Measurements from ENCODE around the gene ANKRD33B. TPM values are rescaled to one million over a fixed set of nuclear protein-coding genes. Genes with fewer than 3 reads are reported as not detected.
"Not testable (repeated sequence)": the region's sequence is repeated elsewhere in the genome, so short reads cannot be mapped to it uniquely, and the experiment has no call there.

ANKRD33B gene
- total RNA-seq, 1 donor from 2014 or later, result 7.2 TPM

- peak; percentile 46 for DNase-seq (ENCODE audit: low spot score)
These were observed 26.8 kb upstream of the ANKRD33B start for GRCh38 chr5:10536931-10537579.

- DNase-seq (ENCODE audit: low spot score), result no peak
These were observed 26.2 kb upstream of the ANKRD33B start for GRCh38 chr5:10537624-10538023.

GRCh38 chr5:10538103-10538788, 25.6 kb upstream of the ANKRD33B start:
- no peak for DNase-seq (ENCODE audit: low spot score)

- DNase-seq (ENCODE audit: low spot score), result no peak
These were observed 24.8 kb upstream of the ANKRD33B start for GRCh38 chr5:10538789-10539686.

- DNase-seq (ENCODE audit: low spot score), result no peak
These were observed 24.2 kb upstream of the ANKRD33B start for GRCh38 chr5:10539687-10539998.

DNA sequence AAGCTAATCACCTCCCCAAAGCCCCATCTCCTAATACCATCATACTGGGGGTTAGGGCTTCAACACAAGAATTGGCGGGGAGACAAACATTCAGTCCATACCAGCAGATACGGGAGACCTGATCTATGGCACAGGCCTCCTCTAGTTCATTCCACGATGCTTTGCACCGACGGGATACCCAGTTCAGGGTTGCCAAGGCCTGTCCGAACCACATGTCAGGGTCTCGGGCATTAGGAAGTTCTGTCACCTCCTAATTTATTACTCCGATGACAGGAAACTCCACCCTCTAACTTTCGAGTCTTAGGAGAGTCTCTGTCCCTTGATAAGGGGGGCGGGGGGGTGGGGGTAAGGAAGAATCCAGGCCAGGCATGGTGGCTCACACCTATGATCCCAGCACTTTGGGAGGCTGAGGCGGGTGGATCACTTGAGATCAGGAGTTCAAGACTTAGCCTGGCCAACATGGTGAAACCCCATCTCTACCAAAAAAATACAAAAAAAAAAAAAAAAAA, 23.8 kb upstream of the ANKRD33B start:
- no peak for DNase-seq (ENCODE audit: low spot score)

DNA sequence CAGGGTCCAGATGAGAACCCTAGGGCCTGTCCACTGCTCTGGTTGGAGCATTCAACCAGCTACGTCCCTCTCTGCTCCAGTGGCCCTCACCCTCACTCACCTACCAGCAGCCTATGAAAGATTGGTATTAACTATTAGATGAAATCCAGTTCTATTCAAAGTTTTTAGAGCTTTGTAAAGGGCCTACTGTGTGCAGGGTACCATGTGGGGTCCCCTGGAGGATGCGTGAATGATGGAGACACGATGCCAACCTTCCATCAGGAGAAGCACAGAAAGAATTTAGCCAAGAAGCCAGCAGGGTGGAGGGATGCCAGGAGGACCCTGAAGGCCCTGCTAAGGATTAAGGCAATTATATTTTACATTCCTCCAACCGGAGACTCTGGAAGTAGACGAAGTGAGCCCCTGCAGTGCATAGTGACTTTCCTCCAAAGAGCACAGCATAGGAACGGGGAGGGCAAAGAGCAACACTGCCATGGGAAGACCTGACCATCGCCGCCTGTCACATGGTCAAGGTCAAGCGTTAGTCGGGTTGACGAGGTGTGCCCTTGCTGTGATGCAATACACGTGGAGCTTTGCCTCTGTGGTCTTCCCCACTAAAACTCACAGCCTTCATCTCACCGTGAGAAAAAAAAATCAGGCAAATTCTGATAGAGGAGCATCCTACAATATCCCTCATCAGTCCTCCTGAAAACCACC, 22.8 kb upstream of the ANKRD33B start:
- no peak for DNase-seq (ENCODE audit: low spot score)

- no peak for DNase-seq (ENCODE audit: low spot score)
These were observed 21.8 kb upstream of the ANKRD33B start for GRCh38 chr5:10542055-10542550.

GRCh38 chr5:10543585-10544040, 20.3 kb upstream of the ANKRD33B start:
- DNase-seq (ENCODE audit: low spot score), result no peak

GRCh38 chr5:10545084-10545483, 18.8 kb upstream of the ANKRD33B start:
- no peak for DNase-seq (ENCODE audit: low spot score)

- DNase-seq (ENCODE audit: low spot score), result no peak
These were observed 17.7 kb upstream of the ANKRD33B start for GRCh38 chr5:10546186-10546585.

DNA sequence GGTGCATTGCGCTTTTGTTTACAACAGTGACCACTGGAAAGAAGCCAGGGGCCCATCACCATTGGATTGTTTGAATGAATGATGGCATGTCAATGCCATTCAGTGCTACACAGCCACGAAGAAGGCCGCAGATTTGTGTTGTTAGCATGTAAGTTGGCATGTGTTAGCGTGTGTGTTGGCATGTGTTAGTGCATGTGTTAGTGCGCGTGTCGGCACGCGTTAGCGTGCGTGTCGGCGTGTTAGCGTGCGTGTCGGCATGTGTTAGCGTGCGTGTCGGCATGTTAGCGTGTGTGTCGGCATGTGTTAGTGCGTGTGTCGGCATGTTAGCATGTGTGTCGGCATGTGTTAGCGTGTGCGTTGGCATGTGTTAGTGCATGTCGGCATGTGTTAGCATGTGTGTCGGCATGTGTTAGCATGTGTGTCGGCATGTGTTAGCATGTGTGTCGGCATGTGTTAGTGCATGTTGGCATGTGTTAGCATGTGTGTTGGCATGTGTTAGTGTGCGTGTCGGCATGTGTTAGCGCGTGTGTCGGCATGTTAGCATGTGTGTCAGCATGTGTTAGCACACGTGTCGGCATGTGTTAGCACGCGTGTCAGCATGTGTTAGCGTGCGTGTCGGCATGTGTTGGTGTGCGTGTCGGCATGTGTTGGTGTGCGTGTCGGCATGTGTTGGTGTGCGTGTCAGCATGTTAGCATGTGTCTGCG, 15.3 kb upstream of the ANKRD33B start:
- no peak for DNase-seq (ENCODE audit: low spot score)

- DNase-seq (ENCODE audit: low spot score), result not testable (repeated sequence)
These were observed 14.8 kb upstream of the ANKRD33B start for GRCh38 chr5:10549123-10549514.

GRCh38 chr5:10550222-10550995, 13.5 kb upstream of the ANKRD33B start:
- DNase-seq (ENCODE audit: low spot score), result no peak

- DNase-seq (ENCODE audit: low spot score), result no peak
These were observed 12.1 kb upstream of the ANKRD33B start for GRCh38 chr5:10551782-10552138.

- DNase-seq (ENCODE audit: low spot score), result no peak
These were observed 11.4 kb upstream of the ANKRD33B start for GRCh38 chr5:10552183-10553143.

DNA sequence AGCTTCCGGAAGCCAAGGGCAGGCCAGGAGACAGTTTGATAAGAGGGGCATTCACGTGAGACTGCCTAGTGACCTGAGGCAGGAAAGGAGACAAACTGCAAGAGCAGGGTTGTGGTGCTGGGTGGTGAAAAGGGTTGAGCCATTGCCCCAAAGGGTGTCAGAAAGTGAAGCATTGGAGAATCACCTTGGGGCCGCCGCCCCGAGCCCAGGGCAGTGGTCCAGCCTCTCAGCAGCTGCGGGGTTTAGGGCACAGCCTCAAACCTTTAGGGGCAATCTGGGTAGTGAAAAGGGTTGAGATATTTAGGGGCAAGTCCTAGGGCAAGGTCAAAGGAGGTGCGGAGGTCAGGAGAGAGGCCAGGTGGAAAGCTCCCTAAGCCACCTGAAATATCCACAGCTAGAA, 10.4 kb upstream of the ANKRD33B start:
- DNase-seq (ENCODE audit: low spot score), result no peak

- no peak for DNase-seq (ENCODE audit: low spot score)
These were observed 8.6 kb upstream of the ANKRD33B start for GRCh38 chr5:10555277-10555684.

DNA sequence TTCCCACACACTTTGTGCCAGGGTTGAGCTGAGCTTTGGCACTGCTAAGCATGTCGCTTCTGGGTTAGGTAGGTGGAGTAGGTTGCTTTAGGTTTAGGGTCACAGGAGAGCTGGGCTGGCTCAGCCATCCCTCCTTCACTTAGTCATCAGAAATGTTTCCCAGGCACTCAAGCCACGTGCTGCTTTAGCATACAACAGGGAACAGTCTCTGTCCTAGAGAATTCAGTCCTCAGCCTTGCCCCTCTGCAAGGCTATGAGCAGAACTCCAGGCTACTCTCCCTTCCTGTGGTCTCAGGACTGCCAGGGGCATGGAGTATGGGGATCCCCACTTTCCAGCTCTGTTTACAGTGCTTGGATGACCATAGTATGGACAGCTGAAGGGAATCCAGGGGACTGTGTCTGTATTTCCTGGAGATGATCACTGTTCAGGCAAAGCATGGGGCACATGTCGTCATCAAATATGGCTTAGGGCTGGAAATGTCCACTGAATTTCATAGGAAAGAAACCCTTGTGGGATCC, 7.5 kb upstream of the ANKRD33B start:
- DNase-seq (ENCODE audit: low spot score), result peak; percentile 29

Data from umbilical cord (tissue), 2 donors.